ENCODE results near the gene AQP7. TPM values are rescaled to one million over a fixed set of nuclear protein-coding genes. Genes with fewer than 3 reads are reported as not detected.

AQP7 gene
- total and polyA plus RNA-seq, 9 of the 15 experiments (the other 6 are each of a cell fraction or from before 2014, with no cell fraction given): 0.04 to 0.53 (median 0.07) TPM; not detected in 4

- TF ChIP-seq ZBTB11 (CRISPR knock-in tag; IDR thresholded peaks at IDR 0.05) (no peak), KLF16 (IDR thresholded peaks at IDR 0.05) (0 out of 2 replicates have a peak, but pooled peaks have one; percentile 57), ZNF324 (CRISPR knock-in tag; IDR thresholded peaks at IDR 0.05) (no peak), BCOR (IDR thresholded peaks at IDR 0.05) (peak; percentile 82), POLR2AphosphoS5 (IDR thresholded peaks at IDR 0.05; ENCODE audit: control insufficient read depth, insufficient read depth, low read depth, low read length) (no peak), RBM25 (IDR thresholded peaks at IDR 0.05; ENCODE audit: low read depth, low read length, severe bottlenecking) (peak; percentile 62), SMARCA5 (IDR thresholded peaks at IDR 0.05) (0 out of 2 replicates have a peak, but pooled peaks have one; percentile 37), VEZF1 (CRISPR knock-in tag; IDR thresholded peaks at IDR 0.05) (peak; percentile 33; the same call in 1 of the 2 replicates), CHAMP1 (IDR thresholded peaks at IDR 0.05) (no peak), ZNF639 (CRISPR knock-in tag; conservative IDR thresholded peaks at IDR 0.05 in 1 of 2, IDR thresholded peaks at IDR 0.05 in 1 of 2) (no peak), ID3 (CRISPR knock-in tag; IDR thresholded peaks at IDR 0.05) (no peak), ID3 (tag; IDR thresholded peaks at IDR 0.05) (no peak), HES1 (IDR thresholded peaks at IDR 0.05; ENCODE audit: low read depth) (no peak)
Measured at GRCh38 chr9:33374634-33375237, 27.6 kb downstream of the AQP7 start (continued).
